Endothelial cell of hepatic sinusoid (primary cell): ENCODE measurements around the gene BLOC1S5.

Experiments
- in situ Hi-C: cut with HindIII; loops from 2 replicates; pipeline ENCODE4 v1.10.0; 2017; ENCODE audit warnings: low sequenced_read_pairs

The BLOC1S5 gene

GRCh38 chr6:8063761-8064637 lies at the start of gene BLOC1S5:
Gene BLOC1S5 (minus strand): TSS chr6:8064389. CDS start chr6:8064376, 13 bp downstream.
- in situ Hi-C loops = no loop called here

GRCh38 chr6:8113131-8113654 lies 49.0 kb upstream of the BLOC1S5 start:
- in situ Hi-C loops = loop anchor here (5.0 kb wide), 1 partner anchor 46 kb away; no protein-coding TSS in a partner anchor

GRCh38 chr6:8110725-8111124 lies 46.5 kb upstream of the BLOC1S5 start:
- in situ Hi-C loops = loop anchor here (5.0 kb wide), 1 partner anchor 43 kb away; no protein-coding TSS in a partner anchor

GRCh38 chr6:8110117-8110721 lies 46.0 kb upstream of the BLOC1S5 start:
- in situ Hi-C loops = loop anchor here (5.0 kb wide), 1 partner anchor 43 kb away; no protein-coding TSS in a partner anchor

DNA sequence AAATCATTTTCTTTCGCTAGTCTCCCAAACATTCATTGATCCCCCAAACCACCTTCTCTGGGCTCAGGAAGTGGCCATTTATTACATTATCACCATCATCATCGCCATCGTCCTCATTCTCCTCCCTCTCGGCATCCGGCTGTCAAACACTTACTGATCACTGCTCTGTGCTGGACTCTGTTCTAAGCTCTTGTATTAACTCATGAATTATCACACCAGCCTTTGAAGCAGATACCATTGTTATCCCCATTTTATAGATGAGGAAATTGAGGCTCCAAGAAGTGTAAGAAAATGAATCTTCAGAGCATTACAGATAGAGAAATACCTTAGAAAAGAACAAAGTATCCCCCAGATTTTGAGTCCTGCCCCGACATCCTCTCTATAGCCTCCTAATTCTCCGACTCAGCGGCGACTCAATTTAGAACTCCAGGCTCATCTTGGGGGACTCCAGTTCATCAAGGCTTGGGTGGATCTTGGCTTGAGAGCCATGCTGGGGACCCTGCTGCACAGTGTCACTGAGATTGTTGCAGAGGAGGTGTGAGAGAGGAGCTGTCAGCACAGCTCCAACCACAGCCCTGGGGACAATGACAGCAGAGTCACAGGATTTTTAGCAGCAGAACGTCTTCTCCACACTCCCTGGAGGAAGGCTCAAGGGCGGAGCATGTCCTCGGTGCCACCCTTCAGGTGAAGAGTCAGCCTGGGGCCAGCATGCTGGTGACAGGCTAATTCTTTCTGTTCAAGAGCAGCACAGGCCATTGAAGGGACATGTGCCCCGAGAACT lies 44.8 kb upstream of the BLOC1S5 start:
- in situ Hi-C loops = no loop called here

DNA sequence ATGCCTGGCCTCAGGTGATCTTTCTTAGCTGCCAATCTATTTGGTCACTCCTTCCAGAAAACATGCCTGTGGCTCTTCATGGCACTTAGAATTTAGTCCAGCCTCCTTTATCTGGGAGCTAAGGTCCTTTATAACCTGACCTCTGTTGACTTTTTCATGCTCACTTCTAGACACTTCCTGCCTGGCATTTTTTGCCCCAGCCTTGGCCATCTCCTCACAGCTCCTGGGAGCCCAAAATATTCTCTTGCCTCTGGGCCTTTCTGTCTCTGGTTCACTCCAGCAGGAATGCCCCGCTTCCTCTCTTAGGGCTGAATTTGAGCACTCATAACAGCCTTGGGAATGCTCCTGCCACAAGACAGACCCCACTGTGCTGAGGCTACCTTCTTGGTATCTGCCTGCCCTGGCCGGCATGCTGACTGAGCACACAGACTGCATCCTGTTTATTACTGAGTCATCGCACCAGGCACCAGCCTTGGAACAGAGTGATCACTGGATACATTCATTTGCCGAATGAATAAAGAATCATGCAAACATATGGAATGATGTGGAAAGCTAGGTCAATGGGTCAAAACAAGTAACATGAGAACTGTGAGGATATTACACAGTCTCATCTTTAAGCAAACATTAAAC lies 44.0 kb upstream of the BLOC1S5 start:
- in situ Hi-C loops = no loop called here

- in situ Hi-C loops = no loop called here
These were observed 41.6 kb upstream of the BLOC1S5 start for GRCh38 chr6:8105791-8106190.

DNA sequence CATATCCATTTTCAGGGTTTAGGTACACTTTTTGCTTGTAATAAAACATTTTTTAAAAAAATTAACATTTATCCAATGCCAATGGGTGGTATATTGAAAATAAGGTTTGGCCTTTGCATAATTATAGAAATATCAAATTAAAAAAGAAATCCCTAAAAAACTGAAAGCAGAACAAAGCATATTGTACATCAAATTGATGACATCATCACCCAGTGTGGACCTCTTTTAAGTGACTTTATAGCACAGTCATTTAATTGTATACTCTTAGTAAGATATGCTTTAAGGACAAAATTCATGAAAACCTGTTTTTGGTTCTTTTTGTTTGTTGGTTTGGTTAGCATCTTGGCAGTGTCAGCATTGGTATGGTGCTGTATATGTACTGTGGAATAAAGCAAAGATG lies 39.5 kb upstream of the BLOC1S5 start:
- in situ Hi-C loops = no loop called here

- in situ Hi-C loops = no loop called here
These were observed 38.2 kb upstream of the BLOC1S5 start, which contains the start of gene EEF1E1 for GRCh38 chr6:8102122-8102958. Gene EEF1E1 (minus strand): TSS chr6:8102548. CDS start chr6:8102521, 27 bp downstream.

- in situ Hi-C loops = no loop called here
These were observed 36.1 kb upstream of the BLOC1S5 start for GRCh38 chr6:8100159-8100854.

DNA sequence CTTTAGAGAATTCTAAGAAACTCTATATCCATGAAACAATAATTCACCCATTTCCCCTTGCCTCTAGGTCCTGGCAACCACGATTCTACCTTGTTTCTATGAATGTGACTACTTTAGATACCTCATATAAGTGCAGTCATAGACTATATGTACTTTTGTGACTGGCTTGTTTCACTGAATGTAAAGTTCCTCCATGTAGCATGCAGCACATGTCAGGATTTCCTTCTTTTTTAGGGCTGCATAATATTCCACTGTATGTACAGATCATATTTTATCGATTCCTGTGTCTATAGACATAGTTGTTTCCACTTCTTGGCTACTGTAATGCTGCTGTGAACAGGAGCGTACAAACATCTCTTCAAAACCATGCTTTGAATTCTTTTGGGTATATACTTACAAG lies 26.5 kb upstream of the BLOC1S5 start:
- in situ Hi-C loops = no loop called here

DNA sequence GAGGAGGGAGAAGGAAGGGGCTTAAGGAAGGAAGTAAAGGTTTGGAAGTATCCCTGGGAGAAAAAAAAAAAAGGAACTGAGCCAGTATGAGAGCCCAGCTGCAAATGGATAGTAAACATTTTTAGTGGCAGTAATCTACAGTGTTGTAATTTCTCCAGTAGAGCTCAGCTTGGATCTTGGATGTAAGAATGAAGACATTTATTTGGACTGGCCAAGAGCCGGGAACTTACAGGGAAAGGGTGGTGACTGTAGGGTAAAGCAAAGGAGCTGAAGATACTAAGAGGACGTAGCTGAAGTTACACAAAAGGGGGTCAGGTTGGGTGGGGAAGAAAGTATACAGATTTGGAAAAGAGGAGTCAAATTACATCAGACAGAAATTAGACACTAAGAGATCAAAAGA lies 24.7 kb upstream of the BLOC1S5 start:
- in situ Hi-C loops = no loop called here

GRCh38 chr6:8087870-8088754 lies 23.9 kb upstream of the BLOC1S5 start:
- in situ Hi-C loops = no loop called here

DNA sequence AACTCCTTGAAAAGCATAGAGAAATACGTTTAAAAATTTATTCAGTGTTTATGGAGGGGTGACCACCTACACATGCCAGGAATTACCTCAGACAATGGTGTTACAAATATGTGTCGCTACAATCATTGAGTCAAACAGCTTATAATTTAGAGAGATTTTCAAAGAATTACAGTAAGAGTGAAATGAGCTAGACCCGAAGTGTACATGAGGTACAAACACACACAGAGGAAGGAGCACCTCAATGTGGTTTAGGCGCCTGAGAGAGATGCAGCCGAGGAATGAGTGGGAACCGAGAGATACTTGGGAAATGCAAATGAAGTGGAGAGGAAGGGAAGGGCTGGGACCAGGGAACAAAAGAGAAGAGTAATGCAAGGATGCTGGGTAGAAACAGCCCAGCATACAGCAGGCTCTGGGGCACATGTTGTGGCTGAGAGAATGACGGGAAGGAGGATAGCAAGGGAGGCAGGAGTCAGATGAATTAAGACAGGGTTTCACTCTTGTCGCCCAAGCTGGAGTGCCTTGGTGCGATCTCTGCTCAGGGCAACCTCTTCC lies 22.6 kb upstream of the BLOC1S5 start:
- in situ Hi-C loops = no loop called here

GRCh38 chr6:8085053-8085511 lies 20.9 kb upstream of the BLOC1S5 start:
- in situ Hi-C loops = no loop called here

DNA sequence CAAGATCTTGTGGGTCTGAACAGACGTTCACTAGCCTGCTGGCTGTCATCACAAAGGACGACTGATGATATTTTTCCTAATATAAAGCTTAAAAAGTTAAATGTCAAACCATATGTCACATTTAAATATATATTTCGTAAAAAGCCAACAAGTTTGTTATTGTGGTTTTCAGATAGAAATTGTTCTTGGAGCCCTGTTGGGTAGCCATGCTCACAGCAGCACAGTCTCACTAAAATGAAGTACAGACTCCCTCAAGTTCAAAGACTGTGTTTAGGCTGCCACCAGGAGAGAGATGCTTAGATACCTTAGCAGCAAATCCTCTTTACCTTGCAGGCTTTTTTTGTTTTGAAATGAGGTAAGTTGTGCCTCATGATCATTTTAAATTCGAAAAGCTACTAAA lies 20.4 kb upstream of the BLOC1S5 start:
- in situ Hi-C loops = no loop called here

- in situ Hi-C loops = no loop called here
These were observed 19.0 kb upstream of the BLOC1S5 start for GRCh38 chr6:8082954-8083858.
